Activated CD8-positive, alpha-beta T cell treated with anti-CD3 and anti-CD28 coated beads for 36 hours (primary cell): ENCODE measurements around the gene OR4Q3. TPM values are rescaled to one million over a fixed set of nuclear protein-coding genes. Genes with fewer than 3 reads are reported as not detected.
"Not testable (repeated sequence)": the region's sequence is repeated elsewhere in the genome, so short reads cannot be mapped to it uniquely, and the experiment has no call there.

Source experiments
- ATAC-seq: fragments of 200-7000 bp; cut with Tn5 transposase; one replicate; pipeline ENCODE4 v1.10.0; 2021; ENCODE audit warnings: mild to moderate bottlenecking, moderate library complexity
- CTCF ChIA-PET: fragments of 350-600 bp; sonication (Branson Sonifier 250); formaldehyde crosslinking; loops from one replicate; lab custom pipeline; 2021; ENCODE audit warnings: antibody characterized with exemption; lab: Charles Lee
- POLR2A ChIA-PET: fragments of 350-600 bp; sonication (Branson Sonifier 250); formaldehyde crosslinking; loops from one replicate; lab custom pipeline; 2021; ENCODE audit warnings: antibody characterized with exemption; lab: Charles Lee
- DNase-seq: peaks from one replicate; pipeline ENCODE4 v3.0.0-alpha.2; 2020
- H3K27ac Mint-ChIP-seq: one replicate; pipeline ENCODE4 v1.8.0; 2021; ENCODE audit warnings: mild to moderate bottlenecking, mixed read lengths
- H3K27me3 Mint-ChIP-seq: one replicate; pipeline ENCODE4 v1.8.0; 2021; ENCODE audit warnings: mixed read lengths
- H3K36me3 Mint-ChIP-seq: one replicate; pipeline ENCODE4 v1.8.0; 2021; ENCODE audit warnings: low read depth, mixed read lengths
- H3K4me1 Mint-ChIP-seq: one replicate; pipeline ENCODE4 v1.8.0; 2021; ENCODE audit warnings: low read depth, mixed read lengths
- H3K4me3 Mint-ChIP-seq: one replicate; pipeline ENCODE4 v1.8.0; 2021; ENCODE audit warnings: mild to moderate bottlenecking, moderate library complexity, mixed read lengths
- H3K9me3 Mint-ChIP-seq: one replicate; pipeline ENCODE4 v1.8.0; 2021; ENCODE audit warnings: mixed read lengths
- intact Hi-C: fragments of 100-400 bp; cut with micrococcal nuclease; formaldehyde crosslinking; loops from one replicate; pipeline ENCODE4 v1.10.0; 2022
- total RNA-seq, 2 experiments: library from RNA; stranded (reverse); gene quantifications; one replicate each; pipeline ENCODE4 v1.2.3, GENCODE V29; 2021
- TF ChIP-seq, protein P1 (sequence below): fragments of 200-600 bp; IDR thresholded peaks from one replicate; pipeline ENCODE4 v1.8.0; 2022; ENCODE audit warnings: antibody characterized with exemption, mild to moderate bottlenecking

OR4Q3 gene
- total RNA-seq, 2 experiments from 2014 or later: not detected

DNA sequence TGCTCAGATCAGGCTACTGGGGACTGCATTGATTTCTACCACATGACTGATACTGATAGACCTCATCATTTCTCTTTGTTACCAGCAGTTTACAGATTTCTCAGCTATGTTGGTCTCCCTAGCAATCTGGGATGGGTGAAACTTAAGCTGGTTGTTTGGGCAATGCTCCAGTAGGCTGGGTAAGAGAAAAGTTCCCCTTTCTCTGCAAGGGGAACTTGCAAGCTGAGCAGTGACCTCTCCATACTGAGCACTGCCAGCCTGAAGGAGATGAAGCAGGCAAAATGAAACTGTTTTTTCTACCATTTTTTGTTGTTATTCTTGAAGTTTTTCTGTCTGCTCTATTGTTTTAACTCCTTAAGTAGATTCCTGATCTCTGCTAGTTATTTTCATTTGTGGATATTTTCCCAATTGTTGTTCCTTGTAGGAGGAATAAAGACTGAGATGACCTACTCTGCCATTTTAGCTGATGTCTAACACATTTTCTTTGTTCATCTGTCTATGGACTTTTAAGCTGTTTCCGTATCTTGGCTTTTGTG is 28.6 kb downstream of the OR4Q3 start:
- intact Hi-C loops: no loop called here
- TF ChIP-seq, protein P1, sequence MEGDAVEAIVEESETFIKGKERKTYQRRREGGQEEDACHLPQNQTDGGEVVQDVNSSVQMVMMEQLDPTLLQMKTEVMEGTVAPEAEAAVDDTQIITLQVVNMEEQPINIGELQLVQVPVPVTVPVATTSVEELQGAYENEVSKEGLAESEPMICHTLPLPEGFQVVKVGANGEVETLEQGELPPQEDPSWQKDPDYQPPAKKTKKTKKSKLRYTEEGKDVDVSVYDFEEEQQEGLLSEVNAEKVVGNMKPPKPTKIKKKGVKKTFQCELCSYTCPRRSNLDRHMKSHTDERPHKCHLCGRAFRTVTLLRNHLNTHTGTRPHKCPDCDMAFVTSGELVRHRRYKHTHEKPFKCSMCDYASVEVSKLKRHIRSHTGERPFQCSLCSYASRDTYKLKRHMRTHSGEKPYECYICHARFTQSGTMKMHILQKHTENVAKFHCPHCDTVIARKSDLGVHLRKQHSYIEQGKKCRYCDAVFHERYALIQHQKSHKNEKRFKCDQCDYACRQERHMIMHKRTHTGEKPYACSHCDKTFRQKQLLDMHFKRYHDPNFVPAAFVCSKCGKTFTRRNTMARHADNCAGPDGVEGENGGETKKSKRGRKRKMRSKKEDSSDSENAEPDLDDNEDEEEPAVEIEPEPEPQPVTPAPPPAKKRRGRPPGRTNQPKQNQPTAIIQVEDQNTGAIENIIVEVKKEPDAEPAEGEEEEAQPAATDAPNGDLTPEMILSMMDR: no peak
- Mint-ChIP-seq H3K4me3 (no peak overlapping the region), H3K9me3 (peaks cover 15% of the 10 kb centered on the region), H3K27ac (no peak overlapping the region), H3K36me3 (no peaks in the 10 kb centered on the region), H3K27me3 (peaks cover 4% of the 10 kb centered on the region), H3K4me1 (no peaks in the 10 kb centered on the region)
- ATAC-seq (no peak), DNase-seq (no peak)
- ChIA-PET POLR2A (no interaction called here), CTCF (no interaction called here)

DNA sequence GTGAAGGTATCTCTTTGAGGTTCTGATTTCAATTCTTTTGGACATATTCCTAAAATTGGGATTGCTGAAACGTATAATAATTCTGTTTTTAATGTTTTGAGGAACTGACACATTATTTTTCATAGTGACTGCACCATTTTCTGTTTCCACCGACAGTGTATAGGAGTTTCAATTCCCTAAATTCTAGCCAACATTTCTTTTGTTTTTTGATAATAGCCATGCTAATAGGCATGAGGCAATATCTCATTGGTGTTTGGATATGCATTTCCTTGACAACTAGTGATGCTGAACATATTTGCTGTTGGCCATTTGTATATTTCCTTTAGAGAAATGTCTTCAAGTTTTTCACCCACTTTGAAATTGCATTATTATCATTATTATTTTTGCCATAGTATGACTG is 29.1 kb downstream of the OR4Q3 start:
- ATAC-seq, H3K4me1 Mint-ChIP-seq: not testable (repeated sequence)

DNA sequence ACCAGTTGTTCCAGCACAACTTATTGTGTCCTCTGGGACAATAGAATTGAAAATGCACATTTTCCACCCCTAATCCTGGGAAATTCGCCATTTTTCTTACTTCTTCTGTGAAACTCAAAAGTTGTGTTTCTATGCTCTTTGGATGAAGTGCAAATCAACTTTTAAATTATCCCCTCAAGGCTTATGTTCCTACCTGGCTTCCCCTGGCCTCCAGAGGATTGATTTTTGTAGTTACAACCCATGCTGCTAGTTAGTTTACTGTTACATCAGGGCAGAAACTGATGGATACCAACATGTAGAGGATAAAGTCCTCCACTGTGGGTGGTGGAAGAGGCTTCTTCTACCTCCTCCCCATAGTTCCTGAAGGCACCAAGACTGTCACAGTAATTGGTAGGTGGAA is 29.8 kb downstream of the OR4Q3 start, which contains the start of gene OR4M1:
Gene OR4M1 (plus strand): TSS at position 301 of the 400 bp plus-strand sequence. CDS start 6,819 bp downstream, outside the sequence.
- H3K27ac Mint-ChIP-seq, H3K4me1 Mint-ChIP-seq, CTCF ChIA-PET, DNase-seq, H3K36me3 Mint-ChIP-seq, H3K4me3 Mint-ChIP-seq, H3K27me3 Mint-ChIP-seq, ATAC-seq, intact Hi-C loops, POLR2A ChIA-PET: not testable (repeated sequence)
- H3K9me3 Mint-ChIP-seq: peaks cover 15% of the 10 kb centered on the region

More for the DNA sequence above, 29.1 kb downstream of the OR4Q3 start:
- DNase-seq, CTCF ChIA-PET, POLR2A ChIA-PET, H3K36me3 Mint-ChIP-seq, H3K4me3 Mint-ChIP-seq, H3K27me3 Mint-ChIP-seq, H3K27ac Mint-ChIP-seq, intact Hi-C loops: not testable (repeated sequence)
- peaks cover 15% of the 10 kb centered on the region for H3K9me3 Mint-ChIP-seq

DNA sequence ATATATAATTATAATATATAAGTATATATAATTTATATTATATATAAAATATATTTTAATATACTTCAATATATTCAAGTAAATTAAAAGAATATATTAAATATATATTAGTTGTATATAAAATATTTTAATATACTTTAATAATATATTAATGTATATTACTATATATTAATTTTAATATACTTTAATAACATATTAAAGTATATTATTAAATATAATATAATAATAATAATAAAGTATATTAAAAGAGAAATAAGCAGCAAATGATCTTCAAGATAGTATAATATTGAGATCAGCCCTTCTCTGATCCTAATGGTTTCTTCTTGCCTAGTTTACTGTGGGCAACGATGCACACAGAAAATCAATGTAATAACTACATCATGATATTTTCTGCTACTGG is 32.2 kb downstream of the OR4Q3 start:
- POLR2A ChIA-PET: no interaction called here
- Mint-ChIP-seq H3K36me3 (no peaks in the 10 kb centered on the region), H3K27me3 (peaks cover 4% of the 10 kb centered on the region), H3K4me1 (no peaks in the 10 kb centered on the region), H3K4me3 (no peak overlapping the region), H3K27ac (no peak overlapping the region), H3K9me3 (peaks cover 13% of the 10 kb centered on the region)
- CTCF ChIA-PET: no interaction called here
- no peak for DNase-seq
- TF ChIP-seq, protein P1: no peak
- no peak for ATAC-seq
- intact Hi-C loops: no loop called here

DNA sequence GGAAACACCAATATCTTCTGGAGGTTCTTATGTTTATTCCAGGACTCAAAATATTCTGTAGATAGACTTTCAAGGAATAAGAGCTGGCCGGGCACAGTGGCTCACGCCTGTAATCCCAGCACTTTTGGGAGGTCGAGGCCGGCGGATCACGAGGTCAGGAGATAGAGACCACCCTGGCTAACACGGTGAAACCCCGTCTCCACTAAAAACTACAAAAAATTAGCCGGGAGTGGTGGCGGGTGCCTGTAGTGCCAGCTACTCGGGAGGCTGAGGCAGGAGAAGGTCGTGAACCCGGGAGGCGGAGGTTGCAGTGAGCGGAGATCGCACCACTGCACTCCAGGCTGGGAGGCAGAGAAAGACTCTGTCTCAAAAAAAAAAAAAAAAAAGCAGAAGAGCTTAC is 42.5 kb downstream of the OR4Q3 start:
- POLR2A ChIA-PET, H3K36me3 Mint-ChIP-seq, ATAC-seq, H3K4me3 Mint-ChIP-seq, H3K9me3 Mint-ChIP-seq, CTCF ChIA-PET, H3K27ac Mint-ChIP-seq, H3K4me1 Mint-ChIP-seq, DNase-seq, H3K27me3 Mint-ChIP-seq, intact Hi-C loops: not testable (repeated sequence)

DNA sequence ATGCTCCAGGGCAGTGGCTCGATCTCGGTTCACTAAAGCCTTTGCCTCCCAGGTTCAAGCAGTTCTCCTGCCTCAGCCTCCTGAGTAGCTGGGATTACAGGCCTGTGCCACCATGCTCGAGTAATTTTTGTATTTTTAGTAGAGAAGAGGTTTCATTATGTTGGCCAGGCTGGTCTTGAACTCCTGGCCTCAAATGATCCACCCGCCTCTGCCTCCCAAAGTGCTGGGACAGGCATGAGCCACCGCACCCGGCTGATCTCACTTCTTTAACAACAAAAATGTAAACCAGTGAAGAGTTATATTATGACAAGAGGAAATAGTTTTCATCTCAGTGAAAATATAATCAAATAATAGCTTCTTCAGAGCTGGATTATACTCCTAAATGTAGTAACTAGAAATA is 43.9 kb downstream of the OR4Q3 start:
- DNase-seq, H3K4me3 Mint-ChIP-seq, intact Hi-C loops, H3K27me3 Mint-ChIP-seq, H3K27ac Mint-ChIP-seq, CTCF ChIA-PET, H3K36me3 Mint-ChIP-seq, ATAC-seq, H3K4me1 Mint-ChIP-seq, H3K9me3 Mint-ChIP-seq, POLR2A ChIA-PET: not testable (repeated sequence)

DNA sequence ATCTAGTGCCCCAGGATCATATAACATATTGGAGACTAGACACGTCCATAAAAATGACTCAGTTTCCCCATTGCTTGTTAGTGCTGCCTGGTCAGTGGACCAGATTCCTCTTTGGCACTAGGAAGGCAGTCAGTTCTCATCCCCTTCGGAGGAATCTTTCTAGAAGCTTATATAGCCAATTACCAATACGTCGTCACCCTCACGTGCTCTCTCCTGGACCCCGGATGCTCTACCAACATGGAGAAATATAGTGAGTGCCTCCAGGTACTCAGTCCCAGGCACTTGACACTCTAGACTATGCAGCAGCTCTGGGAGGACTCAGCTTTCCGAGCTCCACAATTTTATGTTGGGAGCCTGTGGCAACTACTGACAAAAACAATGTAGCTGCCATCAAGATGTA is 44.8 kb downstream of the OR4Q3 start:
- H3K27ac Mint-ChIP-seq, H3K9me3 Mint-ChIP-seq, H3K27me3 Mint-ChIP-seq, CTCF ChIA-PET, ATAC-seq, DNase-seq, H3K4me3 Mint-ChIP-seq, H3K4me1 Mint-ChIP-seq, intact Hi-C loops, POLR2A ChIA-PET, H3K36me3 Mint-ChIP-seq: not testable (repeated sequence)

DNA sequence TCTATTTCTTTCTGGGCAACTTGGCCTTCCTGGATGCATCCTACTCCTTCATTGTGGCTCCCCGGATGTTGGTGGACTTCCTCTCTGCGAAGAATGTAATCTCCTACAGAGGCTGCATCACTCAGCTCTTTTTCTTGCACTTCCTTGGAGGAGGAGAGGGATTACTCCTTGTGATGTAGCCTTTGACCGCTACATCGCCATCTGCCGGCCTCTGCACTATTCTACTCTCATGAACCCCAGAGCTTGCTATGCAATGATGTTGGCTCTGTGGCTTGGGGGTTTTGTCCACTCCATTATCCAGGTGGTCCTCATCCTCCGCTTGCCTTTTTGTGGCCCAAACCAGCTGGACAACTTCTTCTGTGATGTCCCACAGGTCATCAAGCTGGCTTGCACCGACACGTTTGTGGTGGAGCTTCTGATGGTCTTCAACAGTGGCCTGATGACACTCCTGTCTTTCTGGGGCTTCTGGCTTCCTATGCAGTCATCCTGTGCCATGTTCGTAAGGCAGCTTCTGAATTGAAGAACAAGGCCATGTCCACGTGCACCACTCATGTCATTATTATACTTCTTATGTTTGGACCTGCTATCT is 53.2 kb downstream of the OR4Q3 start:
- not testable (repeated sequence) for H3K27me3 Mint-ChIP-seq

More for the DNA sequence above, 53.2 kb downstream of the OR4Q3 start:
- DNase-seq, intact Hi-C loops, H3K4me1 Mint-ChIP-seq, CTCF ChIA-PET, H3K4me3 Mint-ChIP-seq, ATAC-seq, H3K9me3 Mint-ChIP-seq, H3K27ac Mint-ChIP-seq, H3K36me3 Mint-ChIP-seq, POLR2A ChIA-PET: not testable (repeated sequence)
